HFF-Myc (cell line): ENCODE results near the gene CENATAC.
"Not testable (repeated sequence)": the region's sequence is repeated elsewhere in the genome, so short reads cannot be mapped to it uniquely, and the experiment has no call there.

Experiments
- DNase-seq: peaks from one replicate; pipeline ENCODE4 v3.0.0-alpha.2; 2011; ENCODE audit warnings: low read depth; ENCODE audit errors: extremely low read depth
- H3K4me3 ChIP-seq: replicated peaks from 2 replicates; pipeline ENCODE4 v1.5.1; 2011; ENCODE audit warnings: low read depth, mild to moderate bottlenecking, control low read depth, low read length
- CTCF ChIP-seq: IDR thresholded peaks from 2 replicates; pipeline ENCODE4 v1.5.1; 2012; ENCODE audit warnings: mild to moderate bottlenecking, low read depth, low read length, control low read depth; ENCODE audit errors: missing control alignments

The CENATAC gene

GRCh38 chr11:119055901-119056300, 58.0 kb downstream of the CENATAC start:
- TF ChIP-seq CTCF = peak; percentile 29
- peak overlapping the region; percentile 88 for H3K4me3 ChIP-seq
- DNase-seq = no peak

- DNase-seq = no peak
- H3K4me3 ChIP-seq = peak overlapping the region; percentile 88
- no peak for TF ChIP-seq CTCF
Measured at GRCh38 chr11:119056421-119056999, 58.6 kb downstream of the CENATAC start.

GRCh38 chr11:119057000-119057769, 59.2 kb downstream of the CENATAC start, which contains the start of gene HYOU1:
Gene HYOU1, minus strand, starts transcription at chr11:119057205. Its CDS starts 1,045 bp downstream, at chr11:119056160.
- peak within 1 kb of the TSS; percentile 88 for H3K4me3 ChIP-seq
- TF ChIP-seq CTCF = peak; percentile 17
- peak; percentile 65 for DNase-seq

- H3K4me3 ChIP-seq, DNase-seq: not testable (repeated sequence)
Measured at GRCh38 chr11:119059128-119059527, 61.2 kb downstream of the CENATAC start.

GRCh38 chr11:119061256-119061655, 63.3 kb downstream of the CENATAC start:
- no peak for TF ChIP-seq CTCF
- no peak for DNase-seq
- no peak overlapping the region for H3K4me3 ChIP-seq

GRCh38 chr11:119062779-119063178, 64.8 kb downstream of the CENATAC start:
- TF ChIP-seq CTCF = no peak
- peak; percentile 32 for DNase-seq
- no peak overlapping the region for H3K4me3 ChIP-seq

GRCh38 chr11:119065369-119065768, 67.4 kb downstream of the CENATAC start:
- H3K4me3 ChIP-seq = no peak overlapping the region
- peak; percentile 21 for DNase-seq
- peak; percentile 62 for TF ChIP-seq CTCF
